ENCODE measurements around the gene DGKD.
"Not testable (repeated sequence)": the region's sequence is repeated elsewhere in the genome, so short reads cannot be mapped to it uniquely, and the experiment has no call there.

The DGKD gene, protein sequence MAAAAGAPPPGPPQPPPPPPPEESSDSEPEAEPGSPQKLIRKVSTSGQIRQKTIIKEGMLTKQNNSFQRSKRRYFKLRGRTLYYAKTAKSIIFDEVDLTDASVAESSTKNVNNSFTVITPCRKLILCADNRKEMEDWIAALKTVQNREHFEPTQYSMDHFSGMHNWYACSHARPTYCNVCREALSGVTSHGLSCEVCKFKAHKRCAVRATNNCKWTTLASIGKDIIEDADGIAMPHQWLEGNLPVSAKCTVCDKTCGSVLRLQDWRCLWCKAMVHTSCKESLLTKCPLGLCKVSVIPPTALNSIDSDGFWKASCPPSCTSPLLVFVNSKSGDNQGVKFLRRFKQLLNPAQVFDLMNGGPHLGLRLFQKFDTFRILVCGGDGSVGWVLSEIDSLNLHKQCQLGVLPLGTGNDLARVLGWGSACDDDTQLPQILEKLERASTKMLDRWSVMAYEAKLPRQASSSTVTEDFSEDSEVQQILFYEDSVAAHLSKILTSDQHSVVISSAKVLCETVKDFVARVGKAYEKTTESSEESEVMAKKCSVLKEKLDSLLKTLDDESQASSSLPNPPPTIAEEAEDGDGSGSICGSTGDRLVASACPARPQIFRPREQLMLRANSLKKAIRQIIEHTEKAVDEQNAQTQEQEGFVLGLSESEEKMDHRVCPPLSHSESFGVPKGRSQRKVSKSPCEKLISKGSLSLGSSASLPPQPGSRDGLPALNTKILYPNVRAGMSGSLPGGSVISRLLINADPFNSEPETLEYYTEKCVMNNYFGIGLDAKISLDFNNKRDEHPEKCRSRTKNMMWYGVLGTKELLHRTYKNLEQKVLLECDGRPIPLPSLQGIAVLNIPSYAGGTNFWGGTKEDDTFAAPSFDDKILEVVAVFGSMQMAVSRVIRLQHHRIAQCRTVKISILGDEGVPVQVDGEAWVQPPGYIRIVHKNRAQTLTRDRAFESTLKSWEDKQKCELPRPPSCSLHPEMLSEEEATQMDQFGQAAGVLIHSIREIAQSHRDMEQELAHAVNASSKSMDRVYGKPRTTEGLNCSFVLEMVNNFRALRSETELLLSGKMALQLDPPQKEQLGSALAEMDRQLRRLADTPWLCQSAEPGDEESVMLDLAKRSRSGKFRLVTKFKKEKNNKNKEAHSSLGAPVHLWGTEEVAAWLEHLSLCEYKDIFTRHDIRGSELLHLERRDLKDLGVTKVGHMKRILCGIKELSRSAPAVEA

DNA sequence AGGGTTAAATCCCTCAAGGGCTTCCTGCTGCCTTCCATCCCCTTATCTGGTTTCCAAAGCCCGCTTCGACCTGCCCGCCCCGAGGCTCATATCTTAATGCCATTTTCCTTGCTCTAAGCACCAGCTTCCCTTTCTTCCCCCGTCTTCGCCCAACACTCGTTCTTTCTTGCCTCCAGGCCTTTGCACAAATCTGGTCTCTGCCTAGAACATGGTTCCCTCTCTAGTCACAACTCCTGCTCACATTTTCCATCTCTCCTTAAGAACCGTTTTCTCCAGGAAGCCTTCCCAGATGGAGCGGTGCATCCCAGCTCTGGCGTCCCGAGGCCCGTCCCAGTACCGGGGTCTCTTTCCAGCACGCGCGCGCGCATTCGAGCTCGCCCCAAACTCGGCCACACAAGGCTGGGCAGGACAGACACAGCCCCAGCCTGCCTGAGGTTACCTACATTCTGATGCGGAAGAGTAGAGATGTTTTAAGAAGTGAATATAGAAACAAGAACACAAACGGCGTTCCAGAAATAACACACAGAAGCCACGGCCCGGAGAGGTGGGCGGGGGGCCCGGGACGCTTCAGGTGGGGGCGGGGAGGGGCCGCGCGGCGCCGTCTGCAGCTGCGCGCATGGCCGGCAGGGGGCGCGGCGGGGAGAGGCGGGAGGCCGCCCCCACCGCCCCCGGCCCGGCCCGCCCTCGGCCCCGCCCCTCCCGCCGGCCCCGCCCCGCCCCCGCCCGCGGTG, at the start of gene DGKD:
Gene DGKD, plus strand, starts transcription at position 726 of the 731 bp plus-strand sequence. CDS start 25 bp downstream, outside the sequence.
- DNase-seq = peak; percentile 83

DNA sequence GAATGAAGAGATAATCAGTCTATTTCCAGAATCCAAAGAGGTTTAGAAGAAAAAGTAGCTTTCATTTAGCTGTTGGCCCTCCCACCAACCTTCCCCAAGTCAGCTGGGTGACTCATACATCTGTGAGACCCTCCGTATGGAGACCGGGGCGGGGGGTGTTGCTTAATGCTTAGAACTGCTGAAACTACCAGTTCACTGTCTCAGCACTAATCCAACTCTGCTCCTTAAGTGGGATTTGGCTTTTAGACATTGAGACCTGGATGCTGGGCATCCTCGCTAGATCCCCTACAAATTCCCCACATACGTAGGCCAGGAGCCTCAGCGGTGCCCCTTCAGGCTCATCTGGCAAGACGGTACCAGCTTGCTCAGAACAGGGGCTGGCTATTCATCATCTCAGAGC, 46.7 kb upstream of the DGKD start, which contains the start of gene SAG:
Gene SAG, plus strand, starts transcription at position 252 of the 400 bp plus-strand sequence. CDS start 1,374 bp downstream, outside the sequence.
- DNase-seq = no peak

DNA sequence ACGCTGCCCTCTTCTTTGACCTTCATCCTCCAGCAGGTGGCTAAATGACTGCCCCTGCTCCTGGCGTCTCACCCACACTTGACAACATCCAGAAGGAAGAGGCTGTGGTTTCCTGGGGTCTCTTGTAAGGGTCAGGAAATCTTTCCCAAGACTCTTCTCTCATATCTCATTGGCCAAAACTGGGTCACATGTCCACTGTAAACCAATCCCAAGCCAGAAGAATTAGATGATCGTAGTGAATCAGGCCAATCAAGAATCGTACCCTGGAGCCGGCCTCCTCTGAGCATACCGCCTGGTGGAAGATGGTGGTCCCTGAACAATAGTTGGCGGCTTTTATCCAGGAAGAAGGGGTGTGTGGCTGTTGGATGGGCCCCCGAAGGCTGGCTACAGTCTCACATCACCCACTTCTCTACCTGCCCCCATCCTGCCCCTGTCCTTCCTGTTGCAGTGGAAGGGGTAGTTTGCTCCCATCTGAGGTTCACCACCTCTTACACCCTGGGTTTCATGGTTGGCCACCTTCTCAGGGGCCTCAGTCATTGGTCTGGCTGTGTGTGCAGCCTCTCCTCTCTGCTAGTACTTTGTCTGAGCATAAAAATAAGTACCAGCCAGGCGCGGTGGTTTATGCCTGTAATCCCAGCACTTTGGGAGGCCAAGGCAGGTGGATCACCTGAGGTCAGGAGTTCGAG, 42.9 kb upstream of the DGKD start:
- no peak for DNase-seq

DNA sequence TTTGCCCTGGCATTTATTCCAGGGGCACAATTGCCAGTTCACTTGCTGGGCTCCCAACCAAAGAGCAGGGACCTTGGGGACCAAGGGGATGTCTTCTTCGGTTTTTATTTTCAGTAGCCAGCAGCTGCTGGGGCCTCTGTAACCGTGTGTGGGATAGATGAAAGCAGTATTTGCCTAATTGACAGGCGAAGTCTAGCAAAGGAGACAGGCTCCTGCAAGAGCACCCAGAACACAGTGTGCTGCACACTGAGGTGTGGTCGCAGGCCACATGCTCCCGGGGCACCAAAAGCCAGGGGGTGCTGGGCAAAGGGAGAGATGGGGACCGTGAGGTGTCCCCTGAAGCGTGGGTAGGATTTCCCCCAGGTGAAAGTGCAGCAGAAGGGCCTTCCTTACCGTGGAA, 41.4 kb upstream of the DGKD start:
- no peak for DNase-seq

DNA sequence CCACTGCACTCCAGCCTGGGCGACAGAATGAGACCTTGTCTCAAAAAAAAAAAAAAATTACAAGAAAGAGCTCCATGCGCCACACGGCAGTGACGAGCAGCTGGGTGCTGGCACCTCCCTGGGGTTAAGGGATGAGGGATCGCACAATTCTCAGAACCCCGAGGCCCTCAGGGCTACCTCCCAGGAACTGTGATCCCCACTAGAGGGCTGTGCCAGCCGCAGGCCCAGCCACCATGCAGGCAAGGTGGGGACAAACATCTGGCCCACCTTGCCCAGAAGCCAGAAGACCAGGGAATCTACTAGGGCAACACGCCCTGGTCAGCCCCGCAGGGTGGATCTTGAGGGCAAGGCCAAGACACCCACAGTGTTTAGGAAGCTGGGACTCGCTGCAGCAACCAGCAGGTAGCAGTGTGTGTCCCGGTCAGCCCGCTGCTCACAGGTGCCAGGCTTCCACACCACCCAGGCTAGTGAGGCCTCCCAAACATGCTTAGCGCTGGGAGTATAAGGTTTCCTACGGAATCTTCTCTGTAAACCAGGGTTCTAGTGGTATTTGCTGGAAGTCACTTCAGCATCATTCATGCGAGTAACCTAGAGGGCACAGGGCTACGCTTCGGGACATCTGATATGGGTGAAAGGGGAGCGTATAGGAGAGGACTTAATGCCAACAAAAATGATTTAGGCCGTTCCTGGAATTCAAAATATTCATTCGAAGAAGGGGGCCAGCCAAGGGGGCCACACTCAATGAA, 39.9 kb upstream of the DGKD start:
- DNase-seq = no peak

DNA sequence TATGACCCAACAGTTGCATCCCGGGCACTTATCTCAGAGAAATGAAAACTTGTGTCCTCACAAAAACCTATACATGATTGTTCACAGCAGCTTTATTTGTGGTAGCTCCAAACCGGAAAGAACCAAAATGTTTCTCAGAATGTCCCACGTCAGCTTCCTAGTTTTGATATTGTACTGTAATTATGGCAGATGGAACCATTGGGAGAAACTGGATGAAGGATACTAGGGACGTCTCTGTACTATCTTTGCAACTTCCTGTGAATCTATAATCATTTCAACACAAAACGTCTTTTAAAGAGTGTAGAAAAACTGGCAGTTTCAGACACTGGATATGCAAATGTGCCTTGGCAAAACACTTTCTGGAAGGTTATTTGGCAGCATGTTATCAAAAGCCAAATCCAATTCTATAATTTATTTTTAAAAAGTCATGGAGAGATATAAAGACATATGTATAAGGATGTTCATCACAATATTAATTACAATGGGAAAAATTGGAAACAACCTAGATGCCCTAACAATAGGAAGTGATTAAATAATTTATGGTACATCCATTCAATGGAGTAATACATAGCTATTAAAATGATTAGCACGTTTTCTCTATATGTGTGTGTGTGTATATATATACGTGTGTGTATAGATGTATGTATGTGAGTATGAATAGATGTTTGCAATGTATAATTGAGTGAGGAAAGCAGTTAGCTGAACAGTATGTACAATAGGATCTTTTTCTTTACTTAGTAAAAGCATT, 36.9 kb upstream of the DGKD start:
- no peak for DNase-seq

DNA sequence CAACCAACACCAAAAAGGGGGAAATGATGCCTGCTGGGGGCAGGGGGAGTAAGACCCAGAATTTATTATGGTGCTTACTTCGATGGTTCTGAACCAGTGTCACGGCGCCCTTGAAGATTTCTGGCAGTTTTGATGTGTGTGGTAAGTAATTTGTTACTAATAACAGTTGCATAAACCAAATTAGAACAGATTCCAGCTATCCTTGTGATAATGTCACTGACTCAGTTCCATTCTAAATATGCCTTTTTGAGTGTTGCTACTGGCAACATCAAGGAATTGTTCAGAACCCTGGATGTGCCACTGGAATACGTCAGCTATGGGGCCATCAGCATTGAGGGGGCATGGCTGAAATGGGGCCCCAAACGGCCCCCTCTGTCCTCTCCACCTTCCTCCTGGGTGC, 35.0 kb upstream of the DGKD start:
- no peak for DNase-seq

DNA sequence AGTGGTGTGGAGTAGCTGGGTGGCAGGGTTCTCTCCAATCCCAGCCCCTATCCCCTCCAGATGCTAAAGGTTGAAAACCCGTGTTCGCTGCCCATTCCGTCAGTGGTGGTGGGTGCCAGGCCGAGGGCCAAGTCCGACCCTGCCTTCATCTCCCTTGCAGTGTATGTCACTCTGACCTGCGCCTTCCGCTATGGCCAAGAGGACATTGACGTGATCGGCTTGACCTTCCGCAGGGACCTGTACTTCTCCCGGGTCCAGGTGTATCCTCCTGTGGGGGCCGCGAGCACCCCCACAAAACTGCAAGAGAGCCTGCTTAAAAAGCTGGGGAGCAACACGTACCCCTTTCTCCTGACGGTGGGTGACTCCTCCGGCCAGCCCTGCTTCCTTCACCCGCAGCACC, 33.8 kb upstream of the DGKD start:
- no peak for DNase-seq

DNA sequence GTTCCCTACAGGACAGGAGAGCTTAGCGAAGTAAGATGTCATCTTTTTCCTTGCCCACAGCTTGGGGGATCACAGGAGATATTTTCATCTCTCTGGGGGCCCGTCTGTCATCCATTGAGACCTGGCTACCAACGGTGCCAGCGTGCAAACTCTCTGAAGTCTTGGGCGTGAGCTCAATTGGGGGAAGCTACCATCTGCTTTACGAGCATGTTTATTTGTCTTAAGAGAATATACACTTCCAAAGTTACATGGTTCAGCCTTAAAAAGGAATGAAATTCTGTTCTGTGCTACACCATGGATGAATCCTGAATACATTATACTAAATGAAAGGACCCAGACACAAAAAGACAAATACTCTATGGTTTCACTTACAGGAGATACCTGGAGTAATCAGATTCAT, 33.1 kb upstream of the DGKD start:
- DNase-seq = no peak

DNA sequence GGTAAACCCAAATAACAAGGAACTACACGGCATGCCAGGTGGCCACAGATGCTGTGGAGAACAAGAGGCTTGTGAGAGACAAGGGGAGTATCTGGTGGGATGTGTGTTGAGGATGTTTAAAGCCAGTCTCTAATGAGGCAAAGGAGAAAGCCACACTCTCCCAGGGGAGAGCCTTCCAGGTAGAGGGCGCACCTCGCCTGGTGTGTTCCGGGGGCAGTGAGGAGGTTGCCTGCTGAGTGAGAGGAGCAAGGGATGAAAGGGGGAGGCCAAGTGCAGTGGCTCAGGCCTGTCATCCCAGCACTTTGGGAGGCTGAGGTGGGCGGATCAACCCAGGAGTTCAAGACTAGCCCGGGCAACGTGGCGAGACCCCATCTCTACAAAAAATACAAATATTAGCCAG, 30.4 kb upstream of the DGKD start:
- no peak for DNase-seq

DNA sequence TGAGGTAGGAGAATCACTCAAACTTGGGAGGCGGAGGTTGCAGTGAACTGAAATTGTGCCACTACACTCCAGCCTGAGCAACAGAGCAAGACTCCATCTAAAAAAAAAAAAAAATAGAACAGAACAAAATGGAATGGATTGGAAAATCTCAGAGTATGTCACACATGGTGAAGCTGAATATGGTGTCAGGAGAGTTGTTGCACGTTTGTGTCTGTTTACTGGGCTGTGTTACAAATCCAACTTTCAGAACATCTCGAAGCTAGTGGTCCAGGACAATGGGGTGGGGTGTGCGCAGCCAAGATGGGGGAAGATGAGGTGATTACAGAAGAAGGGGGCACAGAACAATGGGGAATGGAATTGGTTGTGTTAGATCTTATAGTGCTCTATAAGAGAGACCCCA, 29.0 kb upstream of the DGKD start:
- DNase-seq = no peak

DNA sequence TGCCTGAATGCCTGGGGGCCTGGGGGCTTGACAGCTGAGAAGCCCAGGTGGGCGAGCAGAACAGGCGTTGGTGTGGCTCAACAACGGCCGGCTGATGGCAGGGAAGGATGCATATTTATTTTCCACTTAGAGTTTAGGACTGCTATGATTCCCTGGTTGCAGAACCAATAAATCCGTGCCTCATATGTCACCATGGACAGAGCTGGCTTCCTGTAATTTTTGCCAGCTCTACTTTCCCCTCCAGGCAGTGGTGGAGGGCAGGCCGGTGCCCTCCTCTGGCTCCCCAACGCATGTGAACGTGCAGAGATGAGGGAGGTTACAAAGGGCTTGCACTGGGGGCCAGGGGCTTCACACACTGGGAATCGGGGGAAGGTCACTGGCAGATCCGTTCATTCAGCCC, 28.5 kb upstream of the DGKD start:
- DNase-seq = no peak

DNA sequence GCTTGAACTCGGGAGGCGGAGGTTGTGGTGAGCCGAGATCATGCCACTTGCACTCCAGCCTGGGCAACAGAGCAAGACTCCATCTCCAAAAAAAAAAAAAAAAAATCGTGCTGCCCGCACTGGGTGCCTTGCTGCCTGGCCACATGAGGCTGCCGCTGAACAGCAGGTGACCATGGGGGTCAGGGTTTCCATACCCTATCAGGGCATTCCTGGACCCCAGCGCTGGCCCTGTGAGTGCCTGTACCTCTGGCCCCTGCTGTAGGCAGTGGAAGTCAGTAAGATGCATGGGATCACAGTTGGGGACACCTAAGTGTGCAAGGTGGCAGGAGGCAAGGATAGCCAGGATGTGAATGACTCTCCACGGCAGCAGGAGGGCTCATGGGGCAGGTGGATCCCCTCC, 27.8 kb upstream of the DGKD start:
- DNase-seq = no peak

DNA sequence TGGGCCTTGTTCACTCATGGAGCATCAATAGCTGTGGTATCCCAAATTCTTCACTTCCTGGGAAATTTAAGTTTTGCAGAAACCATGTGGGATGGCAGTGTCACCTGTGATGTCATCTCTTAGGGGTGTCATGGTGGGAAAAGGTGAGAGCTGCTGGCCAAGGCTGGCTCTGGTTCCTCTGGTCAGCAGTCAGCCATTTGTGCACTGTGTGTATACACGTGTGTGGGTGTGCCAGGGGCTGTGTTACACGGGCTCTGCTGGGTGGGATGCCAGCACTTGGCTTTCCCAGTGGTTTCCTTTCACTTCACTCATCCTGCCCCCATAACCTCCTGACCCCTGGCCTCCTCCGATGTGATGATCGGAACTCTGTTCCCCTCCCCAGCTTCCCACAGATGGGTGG, 25.4 kb upstream of the DGKD start:
- no peak for DNase-seq

DNA sequence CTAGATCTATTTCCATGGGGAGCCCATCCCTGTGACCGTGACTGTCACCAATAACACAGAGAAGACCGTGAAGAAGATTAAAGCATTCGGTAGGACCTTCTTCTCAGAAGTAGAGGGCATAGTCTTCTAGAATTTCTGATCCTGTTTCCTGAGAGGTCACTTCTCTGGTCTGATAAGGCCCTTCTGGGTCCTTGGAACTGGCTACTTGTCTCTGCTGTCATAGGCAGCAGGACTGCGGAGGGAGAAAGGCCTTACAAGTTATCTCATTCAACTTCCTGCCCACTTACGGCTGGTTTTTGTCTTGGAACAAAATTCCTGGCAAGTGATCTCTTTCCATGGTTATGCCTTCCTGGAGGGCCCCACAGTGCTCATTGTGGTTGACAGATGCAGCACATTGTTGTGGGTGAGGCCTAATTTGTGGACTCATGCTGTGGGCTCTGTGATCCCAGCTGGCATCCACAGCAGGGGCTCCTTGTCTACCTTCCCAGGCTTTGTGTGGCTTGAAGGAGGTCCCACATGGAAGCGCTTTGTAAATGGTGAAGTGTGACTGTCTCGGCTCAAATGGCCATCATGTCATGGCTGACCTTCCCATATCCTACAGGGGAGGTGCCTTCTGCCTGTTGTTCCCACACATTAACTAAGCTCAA, 24.7 kb upstream of the DGKD start:
- no peak for DNase-seq

DNA sequence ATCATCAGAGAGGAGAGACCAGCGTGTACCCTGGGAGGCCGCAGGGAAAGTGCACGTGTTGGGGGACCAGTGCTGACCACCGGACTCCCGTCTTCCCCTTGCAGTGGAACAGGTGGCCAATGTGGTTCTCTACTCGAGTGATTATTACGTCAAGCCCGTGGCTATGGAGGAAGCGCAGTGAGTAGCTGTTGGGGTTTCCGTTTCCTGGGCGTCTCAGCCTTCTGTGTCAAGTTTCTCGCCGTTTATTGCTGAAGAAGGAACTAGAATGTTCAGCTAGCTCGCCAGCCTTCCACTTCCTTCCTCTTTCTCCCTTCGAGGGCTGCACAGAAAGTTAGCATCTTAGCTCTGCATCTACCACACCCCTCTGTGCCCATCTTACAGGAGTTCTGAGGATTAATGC, 22.8 kb upstream of the DGKD start:
- peak; percentile 87 for DNase-seq

DNA sequence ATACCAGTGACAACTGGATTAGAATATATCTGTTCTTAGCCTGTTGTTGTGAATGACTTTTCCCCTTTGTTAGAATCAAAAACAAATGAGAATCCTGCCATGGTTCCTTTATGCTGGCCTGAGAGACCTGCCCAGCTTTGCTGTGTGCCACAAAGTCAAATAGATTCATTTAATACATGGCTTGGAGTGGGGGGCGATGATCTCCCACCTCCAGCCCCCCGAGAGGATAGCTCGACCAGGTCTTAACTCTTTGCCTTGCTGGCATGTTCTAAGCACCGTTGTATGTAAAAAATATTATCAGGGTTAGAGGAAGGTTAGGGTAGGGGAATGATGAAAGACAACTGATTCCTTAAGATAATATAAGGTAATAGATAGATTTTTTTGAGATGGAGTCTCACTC, 22.2 kb upstream of the DGKD start:
- DNase-seq = no peak

DNA sequence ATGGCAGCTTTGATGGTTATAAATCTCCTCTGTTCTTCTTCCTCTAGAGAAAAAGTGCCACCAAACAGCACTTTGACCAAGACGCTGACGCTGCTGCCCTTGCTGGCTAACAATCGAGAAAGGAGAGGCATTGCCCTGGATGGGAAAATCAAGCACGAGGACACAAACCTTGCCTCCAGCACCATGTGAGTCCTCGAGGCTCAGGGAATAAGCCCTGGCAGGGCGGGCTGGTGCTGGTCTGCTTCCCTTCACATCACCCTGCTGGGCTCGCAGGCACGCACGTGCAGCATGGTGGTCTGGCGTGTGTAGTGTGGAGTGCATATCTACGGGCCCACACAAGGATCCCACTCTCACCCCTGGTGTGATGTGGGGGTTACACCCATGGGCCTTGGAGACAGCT, 19.4 kb upstream of the DGKD start:
- no peak for DNase-seq

DNA sequence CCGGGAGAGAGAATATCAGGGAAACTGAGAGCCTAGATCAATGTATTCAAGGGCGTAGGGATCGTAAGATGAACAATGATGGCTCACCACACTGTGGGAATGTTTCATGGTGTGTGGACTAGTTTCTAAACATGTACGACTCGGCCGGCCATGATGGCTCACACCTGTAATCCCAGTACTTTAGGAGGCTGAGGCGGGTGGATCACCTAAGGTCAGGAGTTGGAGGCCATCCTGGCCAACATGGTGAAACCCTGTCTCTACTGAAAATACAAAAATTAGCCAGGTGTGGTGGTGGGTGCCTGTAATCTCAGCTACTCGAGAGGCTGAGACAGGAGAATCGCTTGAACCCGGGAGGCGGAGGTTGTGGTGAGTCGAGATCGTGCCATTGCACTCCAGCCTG, 18.2 kb upstream of the DGKD start:
- DNase-seq = not testable (repeated sequence)

DNA sequence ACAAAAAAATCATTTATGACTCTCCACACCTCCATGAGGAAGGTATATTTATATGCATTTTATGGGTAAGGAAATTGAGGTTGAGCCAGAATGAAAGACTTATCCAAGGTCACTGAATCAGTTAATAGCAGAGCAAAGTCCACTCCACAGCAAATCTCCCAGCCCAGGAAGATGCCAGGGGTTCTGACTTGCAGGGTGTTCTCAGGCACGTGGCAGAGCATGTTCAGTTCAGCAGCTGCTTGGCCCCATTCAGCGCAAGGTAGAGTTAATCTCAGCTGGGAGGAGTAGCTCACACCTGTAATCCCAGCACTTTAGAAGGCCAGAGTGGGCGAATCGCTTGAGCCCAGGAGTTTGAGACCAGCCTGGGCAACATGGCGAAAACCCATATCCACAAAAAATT, 17.8 kb upstream of the DGKD start:
- no peak for DNase-seq
